ENCODE data around the gene SNAPC2. TPM values are rescaled to one million over a fixed set of nuclear protein-coding genes. Genes with fewer than 3 reads are reported as not detected.

The SNAPC2 gene
- total RNA-seq, 1 experiment from 2014 or later: 63.0 TPM

- Histone ChIP-seq H3K9me3 (ENCODE audit: control insufficient read depth, insufficient read depth, low read depth, low read length) (no peaks in the 10 kb centered on the region), H3K27ac (ENCODE audit: low read length) (no peak overlapping the region; the same call in 1 of the 2 replicates), H3K4me3 (ENCODE audit: low read depth in 2 of 2, low read length in 2 of 2) (no peak overlapping the region), H3K4me1 (ENCODE audit: control insufficient read depth, insufficient read depth, low read length) (peaks cover 3% of the 10 kb centered on the region; the same call in 1 of the 2 replicates), H3K36me3 (ENCODE audit: control insufficient read depth, insufficient read depth, low read length) (no peaks in the 10 kb centered on the region), H3K27me3 (ENCODE audit: control insufficient read depth, insufficient read depth, low read length) (no peaks in the 10 kb centered on the region)
- in situ Hi-C loops (cut with HindIII; ENCODE audit: low pct_unique_long_range_greater_than_20kb, low sequenced_read_pairs) (no loop called here), intact Hi-C loops (cut with micrococcal nuclease; ENCODE audit: unreplicated experiment) (no loop called here)
- no TSS peak for BruUV-seq (replicated peaks)
- ChIA-PET CTCF (no interaction called here), POLR2A (no interaction called here)
- DNase-seq (ENCODE audit: low read depth, low spot score) (no peak), ATAC-seq (no peak)
- no peak for TF ChIP-seq CTCF (IDR thresholded peaks at IDR 0.05)
Measured at GRCh38 chr19:7953576-7953975, 33.4 kb downstream of the SNAPC2 start.

- ATAC-seq: no peak
- no peaks in the 10 kb centered on the region; the same call in 1 of the 2 replicates for H3K36me3 ChIP-seq (ENCODE audit: control insufficient read depth, insufficient read depth, low read length)
- CTCF ChIA-PET: no interaction called here
Measured at GRCh38 chr19:7955696-7956095, 35.6 kb downstream of the SNAPC2 start.

More at GRCh38 chr19:7955696-7956095, 35.6 kb downstream of the SNAPC2 start:
- in situ Hi-C loops (cut with HindIII; ENCODE audit: low pct_unique_long_range_greater_than_20kb, low sequenced_read_pairs) (no loop called here), intact Hi-C loops (cut with micrococcal nuclease; ENCODE audit: unreplicated experiment) (no loop called here)
- Histone ChIP-seq H3K9me3 (ENCODE audit: control insufficient read depth, insufficient read depth, low read depth, low read length) (no peaks in the 10 kb centered on the region), H3K27me3 (ENCODE audit: control insufficient read depth, insufficient read depth, low read length) (no peaks in the 10 kb centered on the region), H3K27ac (ENCODE audit: low read length) (no peak overlapping the region), H3K4me3 (ENCODE audit: low read depth in 2 of 2, low read length in 2 of 2) (no peak overlapping the region), H3K4me1 (ENCODE audit: control insufficient read depth, insufficient read depth, low read length) (peaks cover 3% of the 10 kb centered on the region; the same call in 1 of the 2 replicates)
- DNase-seq (ENCODE audit: low read depth, low spot score): no peak
- no TSS peak for BruUV-seq (replicated peaks)
- POLR2A ChIA-PET: no interaction called here
- TF ChIP-seq TCF7L2 (IDR thresholded peaks at IDR 0.05; ENCODE audit: low read depth, low read length) (no peak), SIN3A (IDR thresholded peaks at IDR 0.05; ENCODE audit: borderline replicate concordance, insufficient read depth, low read depth, low read length) (no peak), REST (IDR thresholded peaks at IDR 0.05; ENCODE audit: insufficient read depth in 1 of 2, low read depth in 2 of 2, low read length in 1 of 2) (no peak), POLR2AphosphoS5 (IDR thresholded peaks at IDR 0.05; ENCODE audit: low read depth, low read length) (no peak), CTCF (IDR thresholded peaks at IDR 0.05) (no peak)

All from Panc1 (cell line).